Stimulated activated CD8-positive, alpha-beta memory T cell treated with anti-CD3 and anti-CD28 coated beads, Interleukin-12 subunit alpha, Interleukin-12 subunit beta, amount 100 ng/mL, for 24 hours (primary cell): Measurements from ENCODE around the gene ADCY1.

Experiments
- DNase-seq: peaks from one replicate; pipeline ENCODE4 v3.0.0-alpha.2; 2020; ENCODE audit errors: extremely low read depth

ADCY1 gene

DNA sequence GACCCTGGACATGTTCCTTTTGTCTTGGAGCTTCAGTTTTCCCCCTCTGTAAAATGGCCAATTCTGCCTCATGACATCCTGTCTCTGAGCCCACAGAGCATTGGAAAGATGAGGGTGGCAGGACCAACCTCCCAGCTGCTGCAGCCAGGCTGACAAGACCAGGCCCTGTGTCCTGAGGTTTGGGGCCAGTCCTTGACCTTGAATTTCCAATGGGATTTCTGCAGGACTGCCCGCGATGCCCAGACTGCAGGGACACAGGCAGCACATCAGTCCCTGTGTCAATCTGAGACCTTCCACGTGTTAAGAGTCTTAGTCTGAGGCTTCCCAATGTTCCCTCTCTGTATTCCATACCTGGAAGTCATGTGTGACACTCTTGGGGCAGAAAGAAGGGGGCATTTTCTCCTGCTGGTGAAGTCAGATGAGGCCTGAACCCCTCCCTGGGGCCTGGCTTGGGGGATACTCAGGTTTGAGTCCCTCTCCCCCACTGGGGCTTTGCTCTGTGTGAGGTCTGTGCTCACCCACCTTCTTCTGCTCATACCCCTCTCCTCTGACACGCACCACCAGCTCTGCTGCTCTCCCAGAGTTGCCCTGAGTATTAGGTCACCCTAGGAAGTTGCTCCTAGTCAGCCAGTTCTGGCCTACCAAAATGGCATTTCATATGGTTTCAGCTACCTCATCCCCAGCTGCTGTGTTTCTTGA, 79.2 kb downstream of the ADCY1 start:
- DNase-seq, result no peak

DNA sequence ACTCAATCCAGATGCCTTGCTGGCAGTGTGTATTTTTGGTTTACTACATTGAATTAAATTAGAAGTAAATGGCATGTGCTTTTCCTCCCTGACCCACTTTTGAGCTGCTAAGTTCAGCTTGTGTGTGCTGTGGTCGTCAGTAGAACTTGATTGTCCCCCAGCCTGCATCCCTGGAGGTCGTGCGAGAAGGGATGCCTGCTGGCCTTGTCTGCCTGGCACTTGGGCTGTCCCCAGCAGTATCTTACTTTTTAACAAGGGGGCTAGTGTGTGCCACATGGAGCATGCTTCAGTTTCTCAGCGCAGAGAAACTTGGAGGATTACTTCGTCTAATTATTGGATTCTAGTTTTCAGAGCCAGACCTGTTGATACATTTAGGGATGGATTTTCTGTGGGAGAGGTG, 80.2 kb downstream of the ADCY1 start:
- DNase-seq, result no peak

DNA sequence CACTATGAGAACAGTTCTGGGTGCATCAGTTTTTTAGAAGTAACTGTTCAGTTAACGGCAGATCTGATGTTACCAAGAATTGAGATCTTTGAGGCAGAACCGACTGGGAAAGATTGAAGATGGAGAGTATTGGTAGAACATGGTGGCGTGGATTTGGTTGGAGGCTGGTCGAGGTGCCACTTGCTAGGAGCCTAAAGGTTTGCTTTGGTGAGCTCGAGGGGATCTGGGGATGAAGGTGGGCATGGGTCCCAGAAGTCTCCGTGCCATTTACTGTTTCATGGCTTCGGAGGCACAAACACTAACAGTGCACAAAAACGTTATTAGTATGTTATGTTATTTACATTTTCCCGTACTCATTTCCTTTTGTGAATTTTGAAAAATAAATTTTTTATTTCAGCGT, 81.4 kb downstream of the ADCY1 start:
- DNase-seq, result no peak

DNA sequence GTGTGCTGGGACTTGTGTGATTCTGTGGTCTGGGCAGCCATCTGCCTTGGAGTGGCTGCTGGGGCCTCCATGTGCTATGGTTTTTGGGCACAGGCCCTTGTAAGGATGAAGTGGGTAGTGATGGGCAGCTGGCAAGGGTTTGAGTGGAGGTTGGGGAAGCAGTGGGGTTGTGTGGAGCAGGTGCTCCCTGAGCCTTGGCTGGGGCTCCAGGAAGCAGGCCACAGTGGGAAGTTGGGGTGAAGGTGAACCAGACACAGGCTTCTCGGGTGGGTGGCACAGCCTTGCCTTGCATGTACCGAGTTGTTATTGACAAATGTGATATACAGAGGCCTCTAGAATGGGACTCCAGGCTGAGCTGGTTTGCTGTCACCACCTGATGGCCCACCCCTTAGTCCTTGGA, 82.3 kb downstream of the ADCY1 start:
- DNase-seq, result no peak

DNA sequence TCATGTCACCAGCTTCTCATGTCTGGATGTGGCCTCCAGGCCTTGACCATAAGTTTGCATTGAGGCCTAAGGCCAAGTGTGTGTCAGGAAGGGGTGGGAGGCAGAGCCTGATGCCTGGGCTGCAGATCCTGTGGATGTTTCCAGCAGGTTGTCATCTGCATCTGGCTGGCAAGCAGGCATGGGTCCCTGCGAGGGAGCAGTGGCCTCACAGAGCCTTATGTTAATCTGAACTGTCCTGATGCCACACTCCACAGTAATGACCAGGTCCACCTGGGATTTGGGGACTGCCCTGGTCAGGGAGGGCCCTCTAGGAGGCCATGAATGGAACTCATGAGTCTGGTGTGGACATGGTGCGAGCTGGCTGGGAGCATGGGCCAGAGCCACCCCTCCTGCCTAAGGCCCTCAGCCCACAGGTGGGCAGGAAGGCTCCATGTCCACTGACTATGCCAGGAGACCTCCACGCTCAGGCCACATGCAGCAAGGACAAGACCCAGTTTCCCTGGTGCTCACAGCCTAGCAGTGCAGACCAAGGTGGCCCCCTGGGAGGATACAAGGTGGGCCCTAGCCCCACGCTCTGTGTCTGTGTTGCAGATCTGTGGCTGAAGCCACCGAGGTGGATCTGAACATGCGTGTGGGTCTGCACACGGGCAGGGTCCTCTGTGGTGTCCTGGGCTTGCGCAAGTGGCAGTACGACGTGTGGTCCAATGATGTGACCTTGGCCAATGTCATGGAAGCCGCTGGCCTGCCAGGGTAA, 83.1 kb downstream of the ADCY1 start:
- no peak for DNase-seq

DNA sequence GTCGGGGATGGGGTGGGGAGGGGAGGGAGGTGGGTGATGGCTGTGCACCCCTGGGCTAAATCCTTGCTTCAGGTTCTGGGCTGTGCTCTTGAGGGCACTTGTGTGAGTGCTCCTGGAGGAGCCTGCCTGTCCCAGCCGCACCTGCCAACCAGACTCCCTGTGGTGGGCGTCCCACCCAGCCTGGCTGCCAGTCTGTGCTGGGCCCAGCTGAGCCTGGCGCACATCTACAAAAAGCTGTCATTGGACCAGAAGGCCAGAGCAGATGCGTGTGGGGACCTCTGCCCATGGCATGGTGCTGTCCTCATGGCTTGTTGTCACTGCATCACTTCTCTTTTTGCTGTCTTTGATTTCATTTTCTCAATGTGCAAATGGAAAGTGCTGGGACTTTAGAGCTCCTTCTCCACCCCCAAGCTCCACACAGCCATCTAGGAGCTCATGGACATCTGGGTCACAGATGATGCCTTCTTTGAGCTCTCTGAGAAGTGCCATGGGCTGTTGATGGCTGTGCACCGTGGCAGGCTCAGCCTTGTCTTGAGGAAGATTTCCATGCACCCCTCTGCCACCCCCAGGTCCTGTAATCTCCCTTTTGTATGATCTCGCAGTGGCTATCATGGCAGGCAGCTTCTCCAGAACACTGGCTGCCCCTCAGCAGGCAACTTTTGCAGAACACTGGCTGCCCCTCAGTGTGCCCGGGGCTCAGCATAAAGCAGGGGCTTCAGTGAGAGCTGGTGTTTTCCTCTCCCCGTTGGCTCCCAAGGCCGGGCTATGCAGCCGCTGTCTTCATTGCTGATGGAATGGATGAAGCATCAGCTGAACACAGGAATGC, 83.9 kb downstream of the ADCY1 start:
- DNase-seq, result no peak

DNA sequence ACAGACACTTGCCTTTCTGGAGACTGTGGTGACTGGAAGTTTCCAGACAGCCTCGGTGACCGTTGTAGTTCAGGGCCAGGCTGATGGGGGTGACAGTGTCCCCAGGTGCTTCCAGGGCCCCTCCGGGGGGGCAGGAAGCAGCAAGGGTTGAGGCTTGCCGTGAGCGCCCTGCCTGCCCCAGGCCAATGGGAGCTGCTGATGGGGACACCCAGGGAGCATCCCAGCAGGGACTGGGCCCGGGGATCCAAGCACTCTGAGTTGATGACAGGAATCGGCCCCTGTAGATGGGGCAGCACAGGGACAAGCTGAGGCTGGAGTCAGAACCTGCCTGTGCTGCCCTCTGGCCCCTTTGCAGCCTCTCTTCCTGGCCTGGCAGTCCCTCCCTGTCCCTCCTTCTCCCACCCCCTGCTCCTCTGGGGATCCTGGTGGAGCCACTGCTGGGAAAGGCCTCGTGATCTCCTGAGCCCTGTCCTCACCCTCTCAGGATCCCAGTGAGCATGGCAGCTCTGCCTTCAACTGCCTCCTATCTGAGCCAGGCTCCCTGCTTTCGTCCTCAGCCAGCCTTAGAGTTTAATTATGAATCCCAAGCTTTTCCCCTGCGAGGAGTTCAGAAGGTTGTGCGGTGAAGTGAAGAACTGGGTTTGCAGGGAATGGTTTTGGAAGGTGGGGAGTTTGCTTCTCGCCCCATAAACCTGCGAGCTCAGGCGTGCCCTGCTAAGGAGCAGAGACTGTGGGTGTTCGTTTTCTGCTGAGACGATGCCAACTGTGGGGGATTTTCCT, 84.7 kb downstream of the ADCY1 start:
- DNase-seq, result no peak

DNA sequence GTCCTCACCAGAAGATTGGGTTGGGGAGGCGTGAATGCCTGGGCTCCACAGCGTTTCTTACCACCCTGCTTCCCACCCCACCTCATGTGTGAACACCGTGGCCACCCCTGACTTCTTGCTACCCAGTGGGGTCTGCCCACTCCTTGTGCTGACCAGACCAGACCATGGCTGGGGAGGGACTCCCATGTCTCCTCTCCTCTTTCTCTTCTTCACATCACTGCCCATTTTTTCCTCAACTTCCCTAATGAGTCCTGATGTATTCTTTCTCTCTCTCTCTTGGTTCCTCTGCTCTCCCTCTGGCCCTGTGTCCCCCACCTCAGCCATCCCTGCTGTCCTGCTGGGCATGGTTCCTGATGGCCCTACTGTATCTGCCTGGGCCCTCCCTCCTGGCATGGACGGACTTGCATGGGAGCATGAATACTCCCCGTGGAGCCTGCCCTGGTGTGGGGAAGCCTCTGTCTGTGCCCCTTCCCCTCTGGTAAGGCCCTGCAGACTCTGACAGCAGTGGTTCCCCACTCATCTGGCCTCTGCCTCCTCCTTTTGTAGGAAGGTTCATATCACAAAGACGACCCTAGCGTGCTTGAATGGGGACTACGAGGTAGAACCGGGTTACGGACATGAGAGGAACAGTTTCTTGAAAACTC, 85.5 kb downstream of the ADCY1 start:
- DNase-seq, result no peak

DNA sequence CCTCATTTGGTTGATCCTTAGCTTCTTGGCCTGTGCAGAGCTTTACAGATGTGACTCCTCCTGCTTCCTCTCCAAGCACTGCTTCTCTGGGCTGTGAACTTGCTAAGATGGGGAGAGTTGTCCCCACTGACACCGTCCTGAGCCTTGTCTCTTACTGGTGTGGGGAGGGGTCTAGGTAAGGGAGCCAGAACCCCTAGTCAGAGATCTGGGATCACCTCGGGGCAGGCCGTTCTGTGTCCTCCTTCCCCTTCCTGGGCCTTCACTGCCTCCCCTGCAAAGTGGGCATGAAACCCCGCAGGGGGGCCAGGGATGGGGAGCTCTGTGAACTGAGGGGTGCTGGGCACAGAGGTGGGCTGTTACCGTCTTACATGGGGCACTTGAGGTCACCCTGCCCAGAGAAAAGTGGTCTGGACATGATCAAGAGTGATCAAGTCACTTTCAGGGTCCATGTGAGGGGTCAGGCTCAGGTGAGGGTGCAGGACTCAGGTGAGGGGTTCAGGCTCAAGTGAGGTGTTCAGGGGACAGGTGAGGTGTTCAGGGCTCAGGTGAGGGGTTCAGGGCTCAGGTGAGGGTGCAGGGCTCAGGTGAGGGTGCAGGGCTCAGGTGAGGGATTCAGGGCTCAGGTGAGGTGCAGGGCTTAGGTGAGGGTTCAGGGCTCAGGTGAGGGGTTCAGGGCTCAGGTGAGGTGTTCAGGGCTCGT, 86.2 kb downstream of the ADCY1 start:
- DNase-seq, result no peak

DNA sequence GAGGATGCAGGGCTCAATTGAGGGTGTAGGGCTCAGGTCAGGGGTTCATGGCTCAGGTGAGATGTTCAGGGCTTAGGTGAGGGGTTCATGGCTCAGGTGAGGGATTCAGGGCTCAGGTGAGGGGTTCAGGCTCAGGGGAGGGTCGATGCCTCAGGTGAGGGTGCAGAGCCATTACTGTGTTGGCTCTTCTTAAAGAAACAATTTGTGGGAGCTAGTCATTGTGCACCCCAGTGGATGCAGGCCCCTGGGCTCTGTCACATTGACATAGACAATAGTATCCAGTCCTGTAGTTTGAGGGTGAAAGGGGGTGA, 86.7 kb downstream of the ADCY1 start:
- DNase-seq, result no peak

DNA sequence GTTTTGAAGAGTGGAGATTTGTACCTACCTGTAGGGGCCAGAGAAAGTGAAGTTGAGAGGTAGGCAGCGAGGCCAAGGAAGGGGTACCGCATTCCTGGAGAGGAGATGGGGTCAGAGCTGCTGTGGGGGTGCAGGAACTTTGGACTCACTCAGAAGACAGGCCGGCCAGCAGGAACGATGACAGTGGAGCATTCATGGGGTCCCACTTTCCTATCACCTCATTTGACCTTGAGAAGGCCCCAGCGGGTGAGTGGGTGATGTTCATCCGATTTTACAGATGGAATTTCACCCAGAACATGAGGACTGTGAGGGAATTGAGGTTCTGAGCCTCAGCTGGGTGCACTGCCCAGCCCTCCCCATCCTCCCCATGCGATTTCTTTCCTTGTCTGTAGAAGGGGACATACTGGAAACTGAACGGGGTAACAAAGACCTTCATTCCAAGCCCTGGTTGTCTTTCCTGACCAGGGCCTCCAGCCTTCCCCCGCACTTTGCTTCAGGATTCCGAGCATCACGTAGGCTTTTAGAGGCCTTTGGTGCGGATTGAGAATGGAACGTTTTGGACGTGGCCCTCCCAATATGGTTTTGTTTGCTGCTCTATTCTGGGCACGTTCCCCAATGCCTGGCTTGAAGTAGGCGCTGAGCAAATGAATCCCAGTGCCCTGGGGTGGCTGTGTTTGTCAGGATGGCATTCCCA, 87.3 kb downstream of the ADCY1 start:
- no peak for DNase-seq

DNA sequence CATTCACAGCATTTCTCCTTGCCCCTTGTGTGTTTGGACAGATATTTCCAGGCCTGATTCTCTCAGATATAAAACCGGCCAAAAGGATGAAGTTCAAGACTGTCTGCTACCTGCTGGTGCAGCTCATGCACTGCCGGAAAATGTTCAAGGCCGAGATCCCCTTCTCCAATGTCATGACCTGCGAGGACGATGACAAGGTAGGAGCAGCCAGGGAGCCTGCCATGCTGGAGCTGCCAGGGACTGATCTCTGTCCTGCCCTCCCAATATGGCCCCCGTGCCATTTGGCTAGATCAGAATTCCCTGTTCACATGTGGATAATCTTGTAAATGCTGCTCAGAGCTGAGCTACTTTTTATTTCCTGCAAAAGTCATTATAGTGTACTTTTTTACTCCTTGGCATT, 87.8 kb downstream of the ADCY1 start:
- no peak for DNase-seq

DNA sequence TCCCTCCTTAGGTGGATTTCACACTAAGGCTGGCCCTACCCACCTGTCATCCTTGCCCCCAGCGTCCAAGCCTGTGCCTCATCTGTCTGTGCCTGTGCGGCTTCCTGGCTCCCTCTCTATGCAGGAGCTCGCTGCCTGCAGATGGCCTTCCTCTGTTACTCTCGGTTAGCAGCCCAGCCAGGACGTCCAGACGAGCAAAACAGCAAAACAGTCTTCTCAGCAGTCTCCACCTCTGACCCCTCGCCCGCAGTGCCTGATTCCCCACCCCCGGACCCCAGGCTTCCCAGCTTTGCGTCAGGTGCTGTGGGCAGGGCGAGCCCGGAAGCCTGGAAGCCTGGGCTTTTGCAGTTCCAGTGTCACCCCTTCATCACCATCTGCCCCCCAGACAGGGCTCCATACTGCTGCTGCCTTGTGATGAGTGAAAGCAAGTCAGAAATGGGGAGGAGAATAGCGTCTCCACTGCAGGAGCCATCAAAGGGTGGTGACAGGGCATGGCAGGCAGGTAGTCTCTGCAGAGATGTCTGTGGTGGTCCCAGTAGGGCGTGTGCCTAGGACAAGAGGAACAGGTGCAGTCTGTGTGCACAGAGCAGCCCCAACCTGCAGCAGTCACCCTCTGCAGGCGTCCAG, 88.5 kb downstream of the ADCY1 start:
- DNase-seq, result no peak

DNA sequence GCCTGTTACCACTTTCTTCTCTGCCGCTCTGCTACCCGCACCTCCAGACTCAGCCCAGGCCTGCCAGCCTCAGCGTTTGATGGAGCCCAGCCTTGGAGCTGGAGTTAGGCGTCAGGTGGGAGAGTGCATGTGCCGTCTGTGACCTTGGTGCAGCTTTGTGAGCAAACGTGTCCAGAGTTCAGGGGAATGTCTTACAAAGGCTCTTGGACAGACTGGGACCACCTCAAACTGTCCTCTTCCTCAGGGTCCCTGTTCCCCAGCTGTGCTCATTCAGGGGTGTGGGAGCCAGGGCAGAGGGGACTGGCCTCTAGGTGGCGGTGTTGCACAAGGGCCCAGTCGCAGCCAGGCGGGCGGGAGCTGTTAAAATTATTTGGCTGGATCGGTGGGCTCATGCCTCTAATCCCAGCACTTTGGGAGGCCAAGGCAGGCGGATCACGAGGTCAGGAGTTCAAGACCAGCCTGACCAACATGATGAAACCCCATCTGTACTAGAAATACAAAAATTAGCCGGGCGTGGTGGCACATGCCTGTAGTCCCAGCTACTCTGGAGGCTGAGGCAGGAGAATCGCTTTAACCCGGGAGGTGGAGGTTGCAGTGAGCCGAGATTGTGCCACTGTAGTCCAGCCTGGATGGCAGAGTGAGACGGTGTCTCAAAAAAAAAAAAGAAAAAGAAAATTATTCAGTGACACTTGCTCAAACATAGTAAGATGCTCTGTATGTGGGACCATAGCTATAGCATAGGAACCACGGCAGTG, 89.2 kb downstream of the ADCY1 start:
- DNase-seq, result no peak

DNA sequence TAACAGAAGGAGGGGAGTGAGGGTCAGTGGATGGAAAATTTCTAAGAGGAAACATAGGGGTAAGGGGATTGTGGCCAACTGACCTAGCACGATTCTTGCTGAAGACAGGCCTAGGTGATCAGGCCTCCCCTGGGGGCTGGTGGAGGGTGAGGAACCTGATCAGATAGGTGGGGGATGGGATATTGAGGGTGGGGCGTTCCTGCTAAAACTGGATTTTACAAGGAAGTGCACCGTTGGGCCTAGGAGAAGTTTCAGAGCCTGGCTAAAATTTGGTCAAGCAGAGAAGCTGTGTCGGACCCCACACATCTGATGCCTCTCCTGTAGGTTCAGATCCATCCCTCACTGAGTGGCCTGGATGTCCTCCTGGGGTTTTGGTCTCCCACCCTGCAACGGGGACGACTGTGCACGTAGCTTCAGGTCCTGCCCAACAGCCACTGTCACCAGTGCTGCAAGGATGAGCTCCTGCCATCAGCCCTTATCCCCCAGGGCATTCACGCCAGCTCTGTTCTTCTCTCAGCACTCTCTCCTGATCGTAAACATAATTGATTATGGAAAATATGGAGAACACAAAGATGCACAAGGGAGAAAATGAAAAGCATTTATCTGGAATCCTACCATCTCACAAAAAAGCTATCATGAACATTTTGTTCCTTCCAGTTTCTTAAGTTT, 89.9 kb downstream of the ADCY1 start:
- no peak for DNase-seq

DNA sequence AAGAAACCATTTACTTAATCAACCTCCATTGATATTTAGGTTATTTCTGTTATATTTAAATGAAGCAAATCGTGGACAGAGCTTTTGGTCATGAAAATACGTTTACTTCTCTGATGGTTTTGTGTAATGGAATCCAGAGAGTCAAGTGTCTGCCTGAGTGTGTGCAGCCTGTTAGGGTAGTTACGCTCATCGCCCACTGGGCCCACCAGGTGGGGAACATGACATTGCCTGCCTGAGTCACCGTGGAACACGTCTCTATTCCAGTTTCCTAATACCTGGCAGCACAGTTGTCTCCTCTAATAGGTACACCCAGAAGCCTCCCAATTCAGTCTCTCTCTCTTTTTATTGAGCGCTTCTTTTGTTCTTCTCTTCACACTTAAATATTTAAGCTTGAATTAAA, 91.0 kb downstream of the ADCY1 start:
- DNase-seq, result no peak

DNA sequence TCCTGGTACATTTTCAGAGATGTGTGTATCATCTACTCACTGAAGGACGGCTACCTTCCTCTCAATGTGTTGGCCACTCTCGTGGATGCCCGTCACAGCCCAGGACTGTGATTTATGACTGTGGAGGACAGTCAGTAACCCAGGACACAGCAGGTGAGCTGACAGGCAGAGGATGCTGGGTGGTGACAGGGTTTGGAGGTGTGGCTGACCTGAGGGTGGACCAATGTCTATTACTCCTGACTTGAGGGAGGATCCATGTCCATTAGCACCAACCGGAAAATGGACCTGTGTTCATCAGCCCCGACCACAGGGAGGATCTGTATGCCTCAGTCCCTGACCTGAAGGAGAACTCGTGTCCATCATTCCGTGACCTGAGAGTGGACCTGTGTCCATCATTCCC, 96.1 kb downstream of the ADCY1 start:
- DNase-seq, result no peak

DNA sequence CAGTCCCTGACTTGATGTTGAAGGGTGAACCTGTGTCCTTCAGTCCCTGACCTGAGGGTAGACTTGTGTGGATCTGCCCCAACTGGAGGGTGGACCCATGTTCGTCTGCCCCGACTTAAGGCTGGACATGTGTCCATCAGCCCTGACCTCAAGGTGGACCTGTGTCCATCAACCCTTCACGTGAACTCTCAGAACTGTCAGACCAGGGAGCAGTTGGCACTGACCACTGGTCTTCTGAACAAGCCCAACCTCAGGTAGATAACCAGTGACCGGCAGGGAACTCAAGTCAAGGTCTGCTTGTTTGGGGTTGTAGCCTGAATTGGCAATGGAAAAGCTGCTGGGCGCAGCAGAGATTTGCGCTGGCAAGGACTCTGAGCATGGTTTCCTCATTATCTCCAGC, 96.5 kb downstream of the ADCY1 start:
- DNase-seq, result no peak
